B cell (primary cell): Measurements from ENCODE around the gene ITGB1.

Source experiments
- EZH2 ChIP-seq: IDR thresholded peaks from 2 replicates; pipeline ENCODE4 v1.6.1; 2012; ENCODE audit warnings: borderline replicate concordance, low read depth, mild to moderate bottlenecking, moderate library complexity, low read length; ENCODE audit not compliant: insufficient read depth, poor library complexity, severe bottlenecking
- TF ChIP-seq, protein P1 (sequence below): fragments of 200-600 bp; IDR thresholded peaks from one replicate; pipeline ENCODE4 v1.8.0; 2022; ENCODE audit warnings: antibody characterized with exemption, mild to moderate bottlenecking

DNA sequence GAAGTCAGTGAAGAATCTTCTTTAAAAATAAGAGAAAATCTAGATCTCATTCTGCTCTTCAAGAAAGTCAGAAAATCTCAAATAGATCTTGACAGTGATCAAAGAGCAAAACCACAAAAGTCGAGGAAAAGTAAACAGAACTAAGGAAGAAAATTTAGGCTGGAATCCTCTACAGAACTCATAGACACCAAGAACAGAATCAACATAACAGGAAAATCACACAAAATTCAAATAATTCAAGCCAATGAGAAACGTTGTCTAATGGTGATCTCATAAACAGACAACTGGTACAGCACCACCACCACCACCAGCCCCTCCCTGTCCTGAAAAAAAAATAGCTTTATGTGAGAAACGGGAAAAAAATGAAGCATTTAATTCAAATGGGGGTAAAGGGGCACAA, 6.9 kb downstream of the ITGB1 start:
- TF ChIP-seq, protein P1, sequence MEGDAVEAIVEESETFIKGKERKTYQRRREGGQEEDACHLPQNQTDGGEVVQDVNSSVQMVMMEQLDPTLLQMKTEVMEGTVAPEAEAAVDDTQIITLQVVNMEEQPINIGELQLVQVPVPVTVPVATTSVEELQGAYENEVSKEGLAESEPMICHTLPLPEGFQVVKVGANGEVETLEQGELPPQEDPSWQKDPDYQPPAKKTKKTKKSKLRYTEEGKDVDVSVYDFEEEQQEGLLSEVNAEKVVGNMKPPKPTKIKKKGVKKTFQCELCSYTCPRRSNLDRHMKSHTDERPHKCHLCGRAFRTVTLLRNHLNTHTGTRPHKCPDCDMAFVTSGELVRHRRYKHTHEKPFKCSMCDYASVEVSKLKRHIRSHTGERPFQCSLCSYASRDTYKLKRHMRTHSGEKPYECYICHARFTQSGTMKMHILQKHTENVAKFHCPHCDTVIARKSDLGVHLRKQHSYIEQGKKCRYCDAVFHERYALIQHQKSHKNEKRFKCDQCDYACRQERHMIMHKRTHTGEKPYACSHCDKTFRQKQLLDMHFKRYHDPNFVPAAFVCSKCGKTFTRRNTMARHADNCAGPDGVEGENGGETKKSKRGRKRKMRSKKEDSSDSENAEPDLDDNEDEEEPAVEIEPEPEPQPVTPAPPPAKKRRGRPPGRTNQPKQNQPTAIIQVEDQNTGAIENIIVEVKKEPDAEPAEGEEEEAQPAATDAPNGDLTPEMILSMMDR: no peak
- no peak for TF ChIP-seq EZH2
